DMS114 treated with DMSO at 0.1 percent for 48 hours (cell line): Measurements from ENCODE around the gene LRMDA.

Experiments
- DNase-seq: peaks from one replicate; lab custom pipeline; 2025; ENCODE audit not compliant: unreplicated experiment; lab: John Stamatoyannopoulos, UW

The LRMDA gene

DNA sequence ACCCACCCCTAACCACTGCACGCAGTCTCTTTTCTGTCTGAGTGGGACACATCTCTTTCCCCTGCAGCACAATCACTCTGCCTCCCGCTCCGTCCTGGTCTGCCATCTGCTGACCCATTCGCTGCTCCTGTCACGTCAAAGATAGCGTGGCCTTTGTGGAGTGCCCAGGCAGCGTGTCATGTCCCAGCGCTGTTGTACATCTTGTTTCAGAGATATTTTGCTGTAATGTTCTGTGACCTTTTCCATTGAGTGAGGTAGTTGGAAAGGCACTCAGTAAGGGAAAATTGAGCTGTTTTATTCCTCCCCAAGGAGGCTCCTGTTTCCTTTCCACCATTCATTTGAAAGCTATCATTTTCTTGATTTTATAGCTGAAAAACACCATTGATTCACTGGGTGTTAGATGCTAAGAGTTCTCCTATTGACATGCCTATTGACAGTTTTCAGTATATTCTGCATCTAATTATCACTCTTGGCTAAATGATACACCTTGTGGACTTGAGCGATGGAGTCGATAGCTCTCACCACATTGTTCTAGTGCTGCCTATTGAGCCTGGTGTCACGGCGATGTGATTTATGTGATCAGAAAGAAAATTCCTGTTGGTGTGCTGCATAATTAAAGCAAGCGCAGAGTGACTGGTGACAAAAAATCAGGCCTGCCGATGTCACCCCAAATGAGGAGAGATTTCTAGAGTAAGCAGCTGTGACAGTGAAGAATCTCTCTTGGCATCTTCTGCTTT is 372.6 kb downstream of the LRMDA start:
- no peak for DNase-seq

DNA sequence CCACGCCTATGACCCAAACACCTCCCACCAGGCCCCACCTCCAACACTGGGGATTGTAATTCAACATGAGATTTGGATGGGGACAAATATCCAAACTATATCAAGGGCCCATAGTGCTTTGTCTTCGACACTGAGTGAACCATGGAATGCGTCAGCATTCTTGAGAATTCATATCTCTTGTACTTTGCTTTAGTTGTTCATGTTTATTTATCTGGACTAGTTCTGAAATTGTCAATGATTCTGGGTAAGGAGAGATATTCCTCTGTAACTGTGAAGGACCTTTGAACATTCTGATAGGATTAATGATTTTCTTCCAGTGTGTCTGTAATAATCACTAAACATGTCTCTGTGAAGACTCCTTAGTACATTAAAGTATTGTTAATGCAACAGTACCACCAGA is 374.8 kb downstream of the LRMDA start:
- no peak for DNase-seq

DNA sequence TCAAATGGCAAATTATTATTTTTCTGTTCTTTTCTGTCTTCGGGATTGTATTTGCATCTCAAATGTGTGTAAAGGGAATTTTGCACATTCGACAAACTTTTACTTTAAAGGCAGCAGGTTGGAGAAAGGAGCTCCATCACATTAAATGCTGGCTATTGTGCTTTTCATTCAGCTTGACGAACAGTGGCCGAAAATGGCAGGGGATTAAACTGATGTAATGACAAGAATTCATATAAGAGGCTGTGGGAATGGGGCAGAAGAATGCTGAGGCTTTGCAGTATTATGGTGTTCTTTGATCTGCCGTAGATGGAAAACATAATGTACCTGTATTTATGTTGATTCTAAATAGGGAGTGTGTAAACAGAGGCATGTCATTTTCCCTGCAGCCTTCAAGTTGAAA is 376.0 kb downstream of the LRMDA start:
- DNase-seq = no peak

DNA sequence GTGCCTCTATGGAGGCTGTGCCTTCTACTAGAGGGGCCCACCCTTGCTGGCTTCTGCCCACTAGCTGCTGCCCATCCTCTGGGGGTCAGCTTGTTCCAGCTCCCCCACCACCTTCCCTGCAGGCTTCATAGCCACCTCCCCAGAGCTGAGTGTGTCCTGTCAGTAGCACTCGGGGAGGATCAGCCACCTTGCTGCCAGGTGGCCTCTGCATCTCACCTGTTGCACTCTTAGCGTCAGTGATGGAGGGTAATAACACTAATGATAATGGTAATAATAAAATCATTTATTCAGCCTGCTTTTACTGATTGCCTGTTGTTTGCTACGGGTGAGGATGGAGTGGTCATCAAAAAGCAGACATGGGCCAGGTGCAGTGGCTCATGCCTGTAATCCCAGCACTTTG is 377.6 kb downstream of the LRMDA start:
- no peak for DNase-seq

DNA sequence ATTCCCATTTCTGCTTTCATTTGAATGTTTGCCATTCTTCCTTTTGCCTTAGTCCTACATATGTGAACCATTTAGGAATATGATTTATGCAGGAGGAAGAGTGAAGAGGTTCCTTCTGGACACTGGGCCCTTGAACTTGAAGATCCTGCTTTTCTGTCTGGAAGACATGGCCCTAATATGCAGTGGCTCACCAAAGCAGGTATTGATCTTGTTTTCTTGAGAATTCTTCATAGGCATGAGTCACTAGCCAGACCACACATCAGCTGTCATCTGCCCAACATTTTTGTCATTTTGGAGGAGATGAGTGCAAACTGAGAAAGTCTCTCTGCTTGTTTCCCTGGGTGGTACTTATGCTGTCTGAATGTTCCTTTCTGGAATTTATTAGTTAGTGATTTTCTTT is 382.6 kb downstream of the LRMDA start:
- no peak for DNase-seq

DNA sequence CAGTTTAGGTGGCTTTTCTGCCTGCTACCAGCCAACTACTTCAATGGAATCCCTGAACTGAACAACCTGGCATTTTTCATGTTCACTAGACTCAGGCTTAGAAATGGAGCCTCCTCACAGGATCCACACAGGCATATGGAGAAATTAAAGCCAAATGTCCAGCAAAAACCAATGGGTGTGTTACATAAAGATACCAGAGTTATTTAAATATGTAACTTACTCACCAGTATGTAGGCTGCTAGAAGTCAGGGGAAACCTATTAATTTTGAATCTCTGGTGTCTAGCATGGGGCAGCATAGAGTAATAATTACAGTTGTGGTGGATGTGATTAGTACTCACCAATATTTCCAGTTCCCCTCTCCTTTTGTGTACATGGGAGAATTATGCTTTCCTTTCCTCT is 383.6 kb downstream of the LRMDA start:
- DNase-seq = no peak

DNA sequence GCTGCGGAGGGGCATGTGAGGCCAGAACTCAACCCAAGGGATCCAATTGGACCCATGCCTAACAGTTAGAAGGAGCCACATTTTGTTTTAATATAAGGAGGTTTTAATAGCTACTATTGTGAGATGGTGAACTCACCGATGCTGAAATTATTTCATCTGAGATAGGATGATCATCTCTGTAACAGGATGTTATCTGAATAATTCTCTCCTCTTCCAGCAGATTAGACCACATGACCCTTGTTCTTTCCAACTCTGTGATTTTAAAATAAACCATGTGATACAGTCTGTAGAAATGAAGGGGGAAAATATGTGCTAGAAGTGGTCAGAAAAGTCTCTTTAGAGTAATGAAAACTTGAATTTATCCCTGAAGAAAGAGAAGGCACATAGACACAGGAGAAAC is 385.8 kb downstream of the LRMDA start:
- no peak for DNase-seq

DNA sequence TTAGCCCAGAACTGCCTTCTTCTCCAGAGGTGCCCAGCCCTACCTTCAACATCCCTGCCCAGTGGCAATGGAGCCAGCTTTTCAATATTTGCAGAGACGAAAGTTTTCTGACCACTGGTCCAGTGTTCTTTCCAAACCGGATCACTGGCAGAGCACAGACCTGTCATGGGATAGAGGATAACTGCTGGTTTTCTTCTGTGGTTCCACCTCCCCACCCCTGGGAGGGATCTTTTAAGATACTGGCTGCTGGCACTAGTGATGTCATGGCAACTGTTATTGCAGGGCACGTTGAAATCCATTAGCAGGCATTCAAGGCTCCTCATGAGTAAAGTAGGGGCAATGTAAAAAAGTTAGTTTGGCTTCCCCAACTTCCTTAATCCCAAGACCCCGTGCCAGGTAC is 387.1 kb downstream of the LRMDA start:
- DNase-seq = no peak

DNA sequence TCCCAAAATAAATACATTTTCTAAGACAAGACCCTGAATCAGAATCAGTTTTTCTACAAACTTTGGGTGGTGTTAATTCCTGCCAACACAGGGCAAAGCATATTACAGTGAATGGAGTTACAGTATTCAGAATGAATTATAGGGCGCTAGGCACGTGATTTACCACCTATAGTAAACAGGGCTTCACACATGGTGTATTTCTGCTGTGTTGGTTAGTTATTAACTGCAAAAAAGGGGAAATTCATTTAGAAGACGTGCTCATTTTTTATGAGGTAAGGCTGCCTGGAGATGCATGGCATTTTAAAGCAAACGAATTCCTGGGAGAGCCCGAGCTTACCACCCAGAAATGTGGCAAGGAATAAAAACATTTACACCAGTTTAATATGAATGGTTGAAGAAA is 393.8 kb downstream of the LRMDA start:
- no peak for DNase-seq

DNA sequence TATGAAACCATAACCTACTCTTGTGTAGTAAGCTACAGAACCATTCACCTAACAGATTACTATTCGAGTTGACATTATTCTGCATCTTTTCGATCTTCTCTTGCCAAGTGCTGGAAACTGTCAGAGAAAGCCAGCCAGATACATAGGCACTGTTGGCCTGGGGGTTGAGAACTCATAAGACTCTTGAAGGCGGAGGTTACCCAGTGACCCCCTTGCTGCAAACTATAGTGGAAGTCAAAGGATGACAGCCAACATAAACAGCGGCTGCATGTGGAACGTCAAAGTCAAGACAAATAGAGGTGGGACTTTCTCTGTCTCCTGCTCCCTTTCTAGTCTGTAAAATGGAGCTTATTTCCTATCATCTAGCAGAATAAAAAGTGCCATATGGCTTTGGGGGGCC is 394.2 kb downstream of the LRMDA start:
- no peak for DNase-seq

DNA sequence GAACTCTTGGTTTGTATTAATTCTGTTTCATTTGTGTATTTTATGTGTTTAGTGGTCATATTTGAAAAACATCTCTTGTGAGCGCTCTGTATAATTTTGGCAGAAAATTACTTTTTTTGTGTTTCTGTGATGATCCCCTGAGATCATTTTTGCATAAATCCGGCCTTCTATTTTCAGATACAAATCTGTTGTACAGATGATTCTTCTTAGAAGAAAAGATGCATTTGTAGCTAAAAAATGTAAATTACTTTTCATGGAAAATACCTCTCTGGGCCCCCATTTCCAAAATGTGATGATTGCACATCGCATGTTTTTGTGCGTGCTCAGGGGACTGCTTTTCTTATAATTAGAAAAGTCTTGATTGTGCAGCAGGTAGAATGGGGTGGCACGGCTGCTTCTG is 395.4 kb downstream of the LRMDA start:
- DNase-seq = no peak

DNA sequence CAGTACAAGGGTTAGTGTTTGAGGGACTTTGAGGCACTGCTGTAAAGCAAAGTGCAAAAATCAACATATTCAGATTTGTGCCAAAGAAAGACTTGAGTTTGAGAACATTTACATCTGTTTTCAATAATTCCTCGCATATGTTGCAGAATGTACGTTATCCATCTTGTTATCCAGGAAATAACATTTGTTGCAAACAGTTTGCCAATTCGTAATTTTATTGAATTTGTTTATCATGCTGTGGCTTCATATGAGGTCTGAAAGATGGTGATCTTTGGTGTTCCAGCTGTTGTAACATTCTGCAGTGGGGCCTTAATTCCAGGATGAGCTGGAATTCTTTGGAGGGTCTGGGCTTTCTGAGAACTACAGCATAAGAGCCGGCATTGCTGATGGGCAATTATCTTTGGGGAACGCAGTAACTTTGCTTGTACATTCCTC is 396.2 kb downstream of the LRMDA start:
- DNase-seq = no peak

DNA sequence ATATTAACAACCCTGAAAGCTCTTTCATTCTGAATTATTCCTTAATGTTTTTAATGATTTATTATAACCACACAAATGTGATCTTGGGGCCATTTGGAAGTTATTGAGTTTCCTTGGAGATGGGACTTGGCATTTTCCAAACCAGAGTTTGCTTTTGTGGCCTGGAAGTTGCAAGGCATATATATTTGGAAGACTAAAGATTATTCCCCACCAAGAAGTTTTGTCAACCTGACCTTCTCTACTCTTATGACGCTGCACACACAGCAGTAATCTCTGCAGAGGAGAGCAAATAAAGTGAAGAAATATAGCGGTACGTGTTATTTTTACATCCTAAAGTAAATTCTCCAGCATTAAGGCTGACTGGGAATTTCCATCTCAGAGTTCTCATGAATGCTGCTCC is 397.0 kb downstream of the LRMDA start:
- DNase-seq = no peak

DNA sequence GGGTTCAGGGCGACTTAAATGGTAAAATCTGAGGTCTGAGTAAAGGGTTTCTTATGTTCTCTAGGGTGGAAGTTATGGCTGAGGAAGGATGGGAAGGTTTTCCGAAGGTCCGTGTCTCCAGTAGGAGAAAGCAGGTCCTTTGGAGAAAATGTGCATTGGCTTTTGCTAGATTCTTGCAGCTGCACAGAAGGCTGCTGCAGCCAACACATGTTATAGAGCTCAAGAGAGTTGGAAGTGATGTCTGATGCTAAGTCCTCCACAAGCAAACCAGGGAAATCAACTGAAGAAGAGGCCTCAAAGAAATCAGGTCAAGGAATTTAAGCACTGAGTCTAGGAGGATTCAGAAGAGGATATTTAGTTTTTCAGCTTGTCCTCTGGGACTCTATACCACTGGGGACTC is 404.6 kb downstream of the LRMDA start:
- no peak for DNase-seq

DNA sequence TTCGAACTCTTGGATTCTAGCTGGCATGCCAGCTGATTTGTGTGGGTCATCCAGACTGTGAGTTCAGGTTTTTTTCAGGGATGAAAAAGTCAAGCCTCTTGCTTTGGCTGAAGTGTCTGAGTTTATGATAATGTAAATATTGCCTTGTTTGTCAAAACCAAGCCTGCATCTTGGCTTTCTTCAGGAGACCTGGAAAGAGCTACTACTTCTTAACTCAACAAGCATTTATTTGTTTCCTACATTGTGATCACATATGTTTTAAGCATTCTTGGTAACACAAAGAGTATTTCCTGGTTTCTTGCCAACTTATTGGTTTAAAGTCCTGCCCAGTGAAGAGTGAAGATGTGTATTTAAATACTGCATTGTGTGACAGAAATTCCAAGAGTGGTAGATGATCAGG is 407.1 kb downstream of the LRMDA start:
- DNase-seq = no peak

DNA sequence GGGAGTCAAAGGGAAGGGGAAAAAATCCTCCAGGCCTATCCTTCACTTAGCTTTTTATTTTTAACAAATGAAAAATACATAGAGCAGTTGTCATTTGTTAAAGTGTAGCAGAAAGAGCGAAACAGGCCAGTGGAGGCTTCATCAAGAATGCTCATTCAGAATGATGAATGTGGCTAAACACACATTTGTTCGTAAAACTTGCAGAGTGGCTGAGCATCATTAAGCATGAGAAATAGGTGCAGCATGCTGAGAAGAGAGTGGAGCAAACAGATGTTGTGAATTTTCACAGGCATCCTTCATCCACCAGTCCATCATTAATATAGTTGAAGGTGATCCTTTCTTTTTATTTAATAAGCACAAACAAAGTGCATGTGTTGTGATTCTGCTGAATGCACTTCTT is 407.6 kb downstream of the LRMDA start:
- DNase-seq = no peak

DNA sequence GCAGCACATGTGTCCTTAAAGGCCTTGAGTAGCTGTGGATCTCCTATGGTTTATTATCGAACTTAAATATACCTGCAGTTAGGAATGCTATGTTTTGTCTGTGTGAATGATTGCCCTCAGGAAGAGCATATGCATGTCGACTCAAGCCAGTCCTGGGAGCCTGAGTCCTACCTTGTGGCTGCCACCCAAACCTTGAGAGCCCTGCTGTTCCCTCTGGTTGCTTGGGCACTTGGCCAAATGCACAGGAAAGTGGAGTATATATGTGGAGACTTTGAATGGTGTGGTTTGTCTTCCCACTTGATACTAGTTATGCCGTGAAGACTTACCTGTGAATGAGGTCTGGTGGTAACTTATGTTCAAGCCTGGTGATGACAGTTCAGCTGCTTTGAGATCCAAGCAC is 409.8 kb downstream of the LRMDA start:
- no peak for DNase-seq

DNA sequence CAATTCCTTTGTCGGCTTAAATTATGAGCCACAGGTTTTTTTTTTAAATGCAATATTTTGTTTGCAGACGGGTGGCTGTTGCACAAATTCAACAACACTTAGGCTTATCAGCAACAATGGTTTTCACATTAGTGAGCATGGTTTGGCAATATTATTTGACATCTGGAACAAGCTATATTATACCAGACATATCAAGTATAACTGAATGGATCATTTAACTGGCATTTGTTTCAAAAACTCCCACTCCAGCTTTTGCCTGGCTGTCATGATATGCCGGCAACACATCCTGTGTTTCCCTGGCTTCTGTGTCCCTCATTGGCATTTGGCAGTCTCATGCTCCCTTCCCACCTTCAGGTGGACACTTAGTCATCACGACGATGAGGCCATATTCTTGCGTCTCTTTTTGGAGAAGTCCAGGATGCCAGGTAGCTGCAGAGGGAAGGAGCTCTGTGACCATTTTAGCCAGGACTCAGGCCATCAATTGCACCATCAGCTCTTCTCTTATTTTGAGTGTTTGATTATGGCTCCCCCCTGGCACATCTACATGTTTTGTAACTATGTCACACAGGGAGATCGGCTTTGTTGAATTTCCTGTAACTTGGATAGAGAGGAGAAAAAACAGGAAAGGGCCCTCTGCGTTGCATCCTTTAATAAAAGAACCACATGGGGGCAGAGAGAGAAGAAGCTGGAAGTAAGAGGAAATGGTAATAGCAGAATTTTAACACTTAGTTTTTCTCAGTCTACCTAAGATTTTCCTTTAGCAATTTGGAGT is 413.9 kb downstream of the LRMDA start:
- no peak for DNase-seq

DNA sequence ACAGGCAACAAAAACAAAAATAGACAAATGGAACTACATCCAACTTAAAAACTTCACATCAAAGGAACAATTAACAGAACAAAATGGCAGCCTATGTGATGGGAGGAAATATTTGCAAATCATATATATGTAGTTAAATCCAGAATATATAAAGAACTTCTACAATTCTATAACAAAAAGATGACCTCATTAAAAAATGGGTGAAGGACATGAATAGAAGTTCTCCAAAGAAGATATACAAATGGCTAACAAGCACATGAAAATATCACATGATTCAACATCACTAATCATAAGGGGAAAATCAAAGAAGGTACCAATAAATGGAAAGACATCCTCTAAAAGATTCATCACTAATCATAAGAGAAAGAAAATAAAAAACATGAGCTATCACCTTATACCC is 416.1 kb downstream of the LRMDA start:
- DNase-seq = no peak

DNA sequence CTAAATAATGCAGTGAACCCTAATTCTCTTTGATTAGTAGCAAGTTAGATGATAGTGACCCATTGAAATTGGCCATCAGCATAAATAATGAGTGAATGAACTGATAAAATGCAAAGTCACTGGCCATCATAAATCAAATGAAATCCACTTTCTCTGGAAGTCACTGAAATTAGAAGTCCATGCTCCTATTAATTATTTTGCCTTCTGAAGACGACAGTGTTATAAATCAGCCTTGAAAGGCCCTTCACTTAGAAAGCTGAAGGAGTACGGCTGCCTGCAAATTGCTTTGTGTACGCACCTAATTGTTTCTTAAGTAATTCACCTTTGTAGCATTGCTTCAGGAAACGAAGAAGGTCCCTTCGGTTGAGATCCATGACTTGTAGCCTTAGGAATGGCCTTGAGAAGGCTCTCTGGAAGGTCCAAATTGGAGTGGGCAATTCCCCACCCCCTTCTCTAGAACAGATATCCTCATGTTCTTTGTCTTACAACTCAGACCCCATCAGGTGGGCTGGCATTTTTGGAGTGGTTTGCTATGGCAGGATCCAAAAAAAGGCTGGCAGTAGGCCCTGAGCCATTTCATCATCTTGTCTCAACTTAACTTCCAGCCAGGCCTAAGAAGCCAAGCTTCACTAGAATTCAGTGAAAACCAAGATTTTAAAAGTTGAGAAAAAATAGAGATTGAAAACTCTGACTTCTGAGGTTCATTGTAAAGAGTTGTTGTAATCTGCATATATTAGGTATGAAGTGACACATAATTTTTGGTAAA is 420.3 kb downstream of the LRMDA start:
- no peak for DNase-seq

DNA sequence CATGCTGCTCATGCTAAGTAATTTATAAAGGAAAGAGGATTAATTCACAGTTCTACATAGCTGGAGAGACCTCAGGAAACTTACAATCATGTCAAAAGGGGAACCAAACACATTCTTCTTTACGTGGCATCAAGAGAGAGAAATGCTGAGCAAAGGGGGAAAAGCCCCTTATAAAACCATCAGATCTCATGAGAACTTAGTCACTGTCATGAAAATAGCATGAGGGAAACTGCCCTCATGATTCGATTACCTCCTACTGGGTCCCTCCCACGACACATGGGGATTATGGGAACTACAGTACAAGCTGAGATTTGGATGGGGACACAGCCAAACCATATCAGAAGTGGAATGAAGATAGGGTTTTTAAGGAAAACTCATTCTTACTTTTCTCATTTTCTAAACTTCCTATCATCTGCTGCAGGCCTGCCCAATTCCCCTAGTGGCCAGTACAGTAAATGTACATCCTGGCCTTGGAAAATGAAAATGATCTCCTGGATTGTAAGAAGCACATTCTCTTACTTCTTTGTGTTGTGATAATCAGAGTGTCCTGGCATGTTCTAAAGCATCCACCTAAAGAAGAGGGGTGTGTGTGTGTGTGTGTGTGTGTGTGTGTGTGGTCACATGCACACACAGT is 421.5 kb downstream of the LRMDA start:
- DNase-seq = no peak
